Jurkat, Clone E6-1 (cell line): ENCODE results near the gene SV2C.
"Not testable (repeated sequence)": the region's sequence is repeated elsewhere in the genome, so short reads cannot be mapped to it uniquely, and the experiment has no call there.

Experiments used
- DNase-seq: peaks from one replicate; pipeline ENCODE4 v3.0.0-alpha.2; 2011; ENCODE audit warnings: low read depth, low spot score
- H3K4me3 ChIP-seq: 2 replicates; pipeline ENCODE4 v1.5.1; 2011; ENCODE audit warnings: mild to moderate bottlenecking, low read length, control low read depth, moderate library complexity

SV2C gene

GRCh38 chr5:76229900-76230299 lies 146.7 kb downstream of the SV2C start:
- no peak overlapping the region for H3K4me3 ChIP-seq
- no peak for DNase-seq

- no peak overlapping the region for H3K4me3 ChIP-seq
- no peak for DNase-seq
Observed at GRCh38 chr5:76230711-76231285, 147.6 kb downstream of the SV2C start.

GRCh38 chr5:76234665-76235064 lies 151.5 kb downstream of the SV2C start:
- no peak for DNase-seq
- H3K4me3 ChIP-seq, result no peak overlapping the region

GRCh38 chr5:76236684-76237083 lies 153.5 kb downstream of the SV2C start:
- no peak overlapping the region for H3K4me3 ChIP-seq
- DNase-seq, result no peak

GRCh38 chr5:76240336-76240735 lies 157.2 kb downstream of the SV2C start:
- no peak for DNase-seq
- no peak overlapping the region for H3K4me3 ChIP-seq

- H3K4me3 ChIP-seq, DNase-seq: not testable (repeated sequence)
Observed at GRCh38 chr5:76242155-76242554, 159.0 kb downstream of the SV2C start.

- no peak for DNase-seq
- no peak overlapping the region for H3K4me3 ChIP-seq
Observed at GRCh38 chr5:76245590-76245989, 162.4 kb downstream of the SV2C start.

GRCh38 chr5:76249621-76250020 lies 166.4 kb downstream of the SV2C start:
- H3K4me3 ChIP-seq, result no peak overlapping the region
- no peak for DNase-seq

GRCh38 chr5:76250463-76250862 lies 167.3 kb downstream of the SV2C start:
- no peak for DNase-seq
- H3K4me3 ChIP-seq, result no peak overlapping the region

GRCh38 chr5:76251656-76252055 lies 168.5 kb downstream of the SV2C start:
- no peak overlapping the region for H3K4me3 ChIP-seq
- DNase-seq, result no peak

GRCh38 chr5:76252437-76252836 lies 169.3 kb downstream of the SV2C start:
- no peak for DNase-seq
- no peak overlapping the region for H3K4me3 ChIP-seq

- DNase-seq, result peak; percentile 78
Observed at GRCh38 chr5:76256116-76256889, 173.1 kb downstream of the SV2C start.

GRCh38 chr5:76257225-76257833 lies 174.1 kb downstream of the SV2C start:
- DNase-seq, result no peak

More at GRCh38 chr5:76256116-76256889, 173.1 kb downstream of the SV2C start:
- no peak overlapping the region for H3K4me3 ChIP-seq

GRCh38 chr5:76257897-76258296 lies 174.7 kb downstream of the SV2C start:
- no peak for DNase-seq
- H3K4me3 ChIP-seq, result no peak overlapping the region

More at GRCh38 chr5:76257225-76257833, 174.1 kb downstream of the SV2C start:
- no peak overlapping the region for H3K4me3 ChIP-seq

- no peak overlapping the region for H3K4me3 ChIP-seq
- no peak for DNase-seq
Observed at GRCh38 chr5:76264681-76265080, 181.5 kb downstream of the SV2C start.

GRCh38 chr5:76269259-76269931 lies 186.2 kb downstream of the SV2C start:
- DNase-seq, result no peak
- no peak overlapping the region for H3K4me3 ChIP-seq

GRCh38 chr5:76269932-76270610 lies 186.9 kb downstream of the SV2C start:
- no peak overlapping the region for H3K4me3 ChIP-seq
- DNase-seq, result no peak

- H3K4me3 ChIP-seq, result no peak overlapping the region
- no peak for DNase-seq
Observed at GRCh38 chr5:76271836-76272235, 188.7 kb downstream of the SV2C start.

GRCh38 chr5:76273206-76273885 lies 190.2 kb downstream of the SV2C start:
- DNase-seq, result no peak
- no peak overlapping the region for H3K4me3 ChIP-seq
